ENCODE measurements around the gene CFAP97D2.
A peak's percentile ranks its signal among the peaks of the same experiment; 100 is the strongest.
"Not testable (repeated sequence)": the region's sequence is repeated elsewhere in the genome, so short reads cannot be mapped to it uniquely, and the experiment has no call there.

CFAP97D2 gene

GRCh38 chr13:114158869-114159666, 20.0 kb upstream of the CFAP97D2 start:
- DNase-seq = not testable (repeated sequence)

DNA sequence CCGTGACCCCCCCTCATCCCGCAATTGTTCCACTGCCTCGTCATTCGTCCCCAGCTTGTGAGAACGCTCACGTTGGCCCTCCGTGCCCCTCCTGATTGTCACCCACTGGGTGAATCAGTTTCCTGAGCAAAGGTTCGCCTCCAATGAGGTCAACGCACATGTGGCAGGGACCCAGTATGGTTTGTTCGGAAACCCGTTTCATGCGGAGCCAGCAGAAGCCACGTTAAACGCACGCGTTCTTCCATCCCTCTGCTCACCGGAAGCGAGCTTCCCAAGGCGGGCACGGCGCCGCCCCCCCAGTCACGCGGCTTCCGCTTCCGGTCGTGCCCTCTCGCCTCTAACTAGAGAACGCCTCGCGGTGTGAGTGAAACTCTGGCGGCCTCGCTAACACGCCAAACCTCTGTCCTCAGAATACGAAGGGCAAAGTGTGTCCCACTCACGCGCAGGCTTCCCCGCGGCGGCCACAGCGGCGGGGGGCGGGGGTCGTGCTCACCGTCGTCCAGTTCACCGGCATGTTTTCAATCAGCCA, 18.0 kb upstream of the CFAP97D2 start:
- no peak for DNase-seq

- DNase-seq = no peak
Measured at GRCh38 chr13:114161644-114162532, 17.2 kb upstream of the CFAP97D2 start.

DNA sequence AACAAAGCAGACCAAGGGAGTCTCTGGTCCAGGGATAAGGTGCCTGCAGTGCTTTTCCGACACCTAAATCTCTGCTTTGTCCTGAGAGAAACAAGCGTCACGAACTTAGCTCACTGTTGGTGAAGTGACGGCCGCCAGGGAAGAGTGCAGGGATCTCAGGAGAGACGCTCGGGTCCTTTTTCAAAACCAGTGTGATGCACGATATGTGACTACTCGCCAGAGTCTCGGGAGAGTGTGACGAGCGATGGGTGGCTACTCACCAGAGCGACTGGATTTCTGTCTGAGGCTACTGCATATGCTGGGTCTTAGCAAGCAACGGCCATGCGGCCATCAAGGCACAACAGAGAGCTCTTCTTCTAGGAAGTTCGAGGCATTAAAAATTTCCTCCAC, 16.5 kb upstream of the CFAP97D2 start:
- no peak for DNase-seq

DNA sequence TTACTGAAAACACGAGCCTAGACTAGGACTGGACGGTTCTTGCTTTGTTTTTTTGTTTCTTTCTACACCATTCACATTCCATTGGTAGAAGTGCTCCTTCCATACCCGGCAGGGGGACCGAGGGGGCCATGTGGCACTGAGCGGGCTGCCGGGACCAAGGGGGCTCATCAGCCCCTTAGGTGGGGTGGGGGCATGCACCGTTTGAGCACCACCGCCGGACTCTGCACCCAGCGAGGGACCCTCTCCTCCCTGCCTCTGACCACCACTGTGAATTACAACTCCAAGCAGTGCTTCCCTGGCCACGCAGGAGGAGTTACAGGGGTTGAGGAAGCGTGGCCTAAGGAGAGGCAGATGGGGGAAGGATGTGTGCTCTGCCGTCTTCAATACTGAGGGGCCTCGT, 15.0 kb upstream of the CFAP97D2 start:
- no peak for DNase-seq

DNA sequence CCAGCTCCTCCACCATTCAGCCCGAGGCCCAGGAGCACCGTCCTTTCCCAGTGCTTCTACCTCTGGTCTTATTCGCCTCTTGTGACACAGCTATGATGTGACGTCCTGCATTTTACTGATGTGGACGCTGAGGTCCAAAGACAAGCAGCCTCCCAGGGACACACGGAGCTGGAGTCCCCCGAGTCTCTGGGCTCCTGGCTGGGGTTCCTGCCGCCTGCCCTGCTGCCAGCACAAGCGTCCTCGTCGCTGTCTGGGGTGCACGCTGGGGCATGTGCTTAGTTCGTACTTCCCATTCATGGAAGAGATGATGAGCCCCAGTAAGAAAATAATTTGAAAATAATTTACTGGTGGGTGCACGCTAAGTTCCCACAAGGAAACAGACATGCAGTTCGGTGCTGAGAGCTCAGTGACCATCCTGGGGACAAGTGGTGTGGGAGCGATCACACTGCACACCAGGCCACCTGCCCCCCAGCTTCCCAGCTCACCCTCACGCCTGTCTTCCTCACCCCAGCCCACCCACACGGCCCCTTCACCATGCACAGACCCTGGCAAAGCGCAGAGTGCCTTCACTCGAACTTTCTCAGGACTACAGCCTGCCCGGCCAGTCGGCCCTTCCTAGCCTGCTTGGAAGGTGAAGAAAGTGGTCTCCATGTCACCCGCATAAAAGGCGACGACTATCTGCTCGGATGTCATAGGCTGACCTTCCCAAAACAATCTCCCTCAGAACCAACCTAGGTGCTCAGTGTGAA, 14.2 kb upstream of the CFAP97D2 start:
- no peak for DNase-seq

DNA sequence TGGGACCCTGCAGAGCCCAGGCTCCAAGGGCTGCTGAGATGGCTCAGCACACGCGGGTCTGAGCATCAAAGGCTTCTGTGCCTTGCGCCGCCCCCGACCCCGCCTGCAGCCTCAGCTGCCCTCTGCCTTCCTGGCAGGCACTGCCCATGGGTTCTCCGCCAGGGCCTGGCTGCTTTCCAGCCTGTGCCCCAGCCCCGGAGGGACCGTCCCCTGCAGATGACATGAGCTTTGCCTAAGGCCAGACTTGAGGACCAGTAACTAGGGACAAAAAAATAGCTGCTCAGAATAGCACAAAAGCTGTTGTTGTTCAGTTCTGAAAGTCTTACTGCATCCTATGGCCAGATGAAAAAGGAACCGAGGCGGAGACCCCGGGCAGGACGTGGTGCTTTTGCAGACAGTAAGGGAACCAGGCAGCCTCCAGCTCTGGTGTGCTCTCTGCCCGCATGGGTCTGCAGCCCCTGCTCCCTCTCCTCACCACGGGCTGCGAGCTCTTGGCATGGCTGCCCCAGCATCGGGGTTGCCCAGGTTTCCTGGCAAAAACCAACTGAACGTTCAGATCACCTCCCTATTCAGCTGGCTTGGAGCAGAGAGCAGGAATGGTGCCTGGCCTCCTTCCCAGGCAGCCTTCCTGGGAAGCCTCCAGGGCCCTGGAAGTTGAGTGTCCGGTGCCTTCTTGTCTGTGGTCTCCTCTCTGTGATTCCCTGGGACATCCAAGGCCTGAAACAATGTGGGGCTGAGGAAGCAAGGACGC, 12.5 kb upstream of the CFAP97D2 start:
- DNase-seq = no peak

GRCh38 chr13:114167426-114167825, 11.6 kb upstream of the CFAP97D2 start:
- DNase-seq = no peak

DNA sequence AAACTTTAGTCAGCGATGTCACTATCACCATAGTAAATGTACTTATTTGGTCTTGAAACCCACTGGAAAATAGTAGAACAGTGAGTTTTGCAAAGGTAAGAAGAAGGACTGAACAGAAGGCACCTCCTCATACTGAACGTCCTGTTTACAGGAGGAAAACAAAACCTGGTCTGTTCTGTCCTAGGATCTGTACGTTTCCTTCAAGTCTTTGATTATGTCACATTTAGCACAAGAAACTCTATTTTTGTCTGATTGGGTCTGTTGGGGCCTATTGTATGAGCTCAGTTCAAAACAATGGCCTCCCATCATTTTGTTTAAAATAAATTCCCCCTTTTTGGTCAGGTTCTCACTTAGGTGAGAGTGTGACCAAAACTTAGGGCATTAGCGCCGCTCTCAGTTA, 11.2 kb upstream of the CFAP97D2 start:
- no peak for DNase-seq

- DNase-seq = no peak
Measured at GRCh38 chr13:114173272-114173671, 5.8 kb upstream of the CFAP97D2 start.

DNA sequence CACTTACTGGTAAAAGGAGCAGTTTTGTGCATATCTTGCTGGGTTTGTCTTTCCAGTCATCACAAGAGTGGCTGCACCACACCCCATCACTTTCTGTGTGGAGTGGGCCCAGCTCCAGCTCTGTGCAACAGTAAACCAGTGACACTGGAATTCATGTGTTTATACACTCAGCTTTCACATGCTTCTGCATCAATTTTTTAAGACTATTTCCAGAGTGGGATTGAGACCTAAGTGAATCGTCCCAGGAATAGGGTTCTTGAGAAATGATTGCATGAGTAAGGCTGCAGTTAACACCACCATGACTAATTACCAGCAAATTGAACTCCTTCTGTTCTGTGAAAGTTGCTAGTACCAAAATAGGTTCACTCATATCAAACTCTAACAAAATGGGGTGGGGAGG, 5.3 kb upstream of the CFAP97D2 start:
- no peak for DNase-seq

- no peak for DNase-seq
Measured at GRCh38 chr13:114174529-114174961, 4.5 kb upstream of the CFAP97D2 start.

DNA sequence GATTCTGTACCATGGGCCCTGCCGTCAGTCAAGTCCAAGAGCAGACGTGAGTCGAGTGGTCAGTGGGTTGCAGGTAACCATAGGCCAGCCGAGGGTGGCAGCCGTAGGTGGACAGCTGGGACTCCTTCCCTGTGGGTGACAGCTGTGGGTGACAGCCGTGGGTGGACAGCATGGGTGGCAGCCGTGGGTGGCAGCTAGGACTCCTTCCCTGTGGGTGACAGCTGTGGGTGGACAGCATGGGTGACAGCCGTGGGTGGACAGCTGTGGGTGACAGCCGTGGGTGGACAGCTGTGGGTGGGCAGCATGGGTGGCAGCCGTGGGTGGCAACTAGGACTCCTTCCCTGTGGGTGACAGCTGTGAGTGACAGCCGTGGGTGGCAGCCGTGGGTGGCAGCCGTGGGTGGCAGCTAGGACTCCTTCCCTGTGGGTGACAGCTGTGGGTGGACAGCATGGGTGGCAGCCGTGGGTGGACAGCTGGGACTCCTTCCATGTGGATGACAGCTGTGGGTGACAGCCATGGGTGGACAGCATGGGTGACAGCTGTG, 2.6 kb upstream of the CFAP97D2 start:
- not testable (repeated sequence) for DNase-seq

GRCh38 chr13:114177245-114178010, 1.6 kb upstream of the CFAP97D2 start:
- peak; percentile 11 for DNase-seq

DNA sequence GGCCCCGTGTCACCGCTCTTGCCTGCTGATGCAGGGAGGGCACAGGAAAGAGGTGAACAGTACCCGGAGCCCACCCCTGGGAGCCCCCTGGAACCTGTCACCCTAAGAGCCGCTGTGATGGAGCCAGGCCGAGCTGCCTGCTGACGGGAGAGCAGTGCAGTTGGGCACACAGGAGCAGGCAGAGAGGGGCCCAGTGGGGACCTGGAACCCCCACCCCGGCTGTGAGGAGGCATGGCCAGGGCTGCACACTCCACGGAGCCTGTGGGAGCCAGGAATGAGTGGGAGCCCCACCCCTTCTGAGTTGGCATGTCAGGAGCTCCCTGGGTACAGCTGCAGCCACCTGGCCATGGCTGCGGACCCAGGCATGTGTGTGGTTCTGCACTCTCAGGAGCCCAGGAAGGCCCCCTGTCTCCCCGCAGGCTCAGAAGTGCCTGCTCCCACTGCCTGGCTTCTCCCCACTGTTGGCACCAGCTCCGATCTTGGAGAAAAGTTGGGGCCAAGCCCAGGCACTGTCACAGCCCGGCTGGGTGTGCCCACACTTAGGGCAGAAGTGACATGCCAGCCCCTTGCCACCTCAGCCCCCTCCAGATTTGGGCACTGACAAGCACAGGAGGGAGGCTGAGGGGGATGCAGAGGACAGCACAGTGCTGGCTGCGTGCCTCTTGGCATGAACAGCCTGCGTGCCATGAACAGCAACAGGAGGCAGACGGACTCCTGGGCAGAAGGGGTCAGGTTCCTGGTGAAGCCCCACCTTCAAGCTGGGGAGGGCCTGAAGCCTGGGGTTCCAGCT, 6.3 kb downstream of the CFAP97D2 start:
- no peak for DNase-seq

DNA sequence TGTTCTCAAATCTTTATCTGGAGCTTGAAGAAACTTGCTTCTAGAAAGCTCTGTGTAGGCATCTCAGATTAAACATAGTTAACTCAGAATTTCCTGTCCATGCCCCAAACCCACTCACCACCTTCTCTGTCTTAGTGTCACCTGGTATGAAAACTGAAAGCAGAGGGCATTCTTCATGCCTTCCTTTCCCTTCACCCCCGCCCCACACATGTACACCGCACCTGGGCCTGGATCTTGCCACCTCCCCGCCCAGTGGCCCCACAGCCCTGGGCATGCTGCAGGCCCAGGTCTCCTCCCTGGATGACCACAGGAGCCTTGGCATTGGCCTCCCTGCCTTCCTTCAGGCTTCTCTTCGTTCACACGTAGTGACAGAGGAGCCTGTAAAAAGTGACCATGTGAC, 15.8 kb downstream of the CFAP97D2 start:
- DNase-seq = no peak

DNA sequence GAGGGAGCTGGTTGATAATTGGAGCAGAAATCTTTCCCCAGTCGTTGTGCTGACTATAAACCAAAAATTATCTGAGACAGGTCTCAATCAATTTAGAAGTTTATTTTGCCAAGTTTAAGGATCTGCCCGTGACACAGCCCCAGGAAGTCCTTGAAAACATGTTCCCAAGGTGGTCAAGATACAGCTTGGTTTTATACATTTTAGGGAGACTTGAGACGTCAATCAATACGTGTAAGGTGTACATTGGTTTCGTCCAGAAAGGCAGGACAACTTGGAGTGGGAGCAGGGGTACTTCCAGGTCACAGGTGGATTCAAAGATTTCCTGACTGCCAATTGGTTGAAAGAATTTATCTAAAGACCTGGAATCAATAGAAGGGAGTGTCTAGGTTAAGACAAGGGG, 17.6 kb downstream of the CFAP97D2 start:
- DNase-seq = no peak

DNA sequence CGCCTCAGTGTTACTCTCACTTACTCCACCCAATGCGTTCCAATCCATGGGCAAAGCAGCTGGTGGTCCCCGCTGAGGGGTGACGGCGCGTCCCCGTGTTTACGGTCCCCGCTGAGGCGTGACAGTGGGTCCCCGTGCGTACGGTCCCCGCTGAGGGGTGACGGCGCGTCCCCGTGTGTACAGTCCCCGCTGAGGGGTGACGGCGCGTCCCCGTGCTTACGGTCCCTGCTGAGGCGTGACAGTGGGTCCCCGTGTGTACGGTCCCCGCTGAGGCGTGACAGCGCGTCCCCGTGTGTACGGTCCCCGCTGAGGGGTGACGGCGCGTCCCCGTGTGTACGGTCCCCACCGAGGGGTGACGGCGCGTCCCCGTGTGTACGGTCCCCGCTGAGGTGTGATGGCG, 19.5 kb downstream of the CFAP97D2 start:
- no peak for DNase-seq

GRCh38 chr13:114199526-114199925, 20.5 kb downstream of the CFAP97D2 start:
- DNase-seq = not testable (repeated sequence)

GRCh38 chr13:114199954-114200353, 20.9 kb downstream of the CFAP97D2 start:
- no peak for DNase-seq
